GM23248 (cell line): ENCODE measurements around the gene LARP4B. TPM values are rescaled to one million over a fixed set of nuclear protein-coding genes. Genes with fewer than 3 reads are reported as not detected.

ENCODE experiments used
- DNase-seq: peaks from one replicate; pipeline ENCODE4 v3.0.0-alpha.2; 2015
- H2AFZ ChIP-seq: fragments of 200-600 bp; sonication (generic); 2 replicates; pipeline ENCODE4 v1.6.1; 2016; ENCODE audit warnings: antibody characterized with exemption
- H3F3A ChIP-seq: fragments of 200-600 bp; sonication (generic); 2 replicates; pipeline ENCODE4 v1.6.1; 2016; ENCODE audit warnings: mild to moderate bottlenecking, antibody characterized with exemption, mixed run types; ENCODE audit not compliant: insufficient read depth
- H3K27ac ChIP-seq: fragments of 200-600 bp; sonication (generic); 2 replicates; pipeline ENCODE4 v1.5.1; 2016; ENCODE audit warnings: mild to moderate bottlenecking
- H3K27me3 ChIP-seq: fragments of 200-600 bp; sonication (generic); replicated peaks from 2 replicates; pipeline ENCODE4 v1.6.1; 2016; ENCODE audit warnings: mild to moderate bottlenecking; ENCODE audit not compliant: insufficient read depth
- H3K36me3 ChIP-seq: fragments of 200-600 bp; sonication (generic); 2 replicates; pipeline ENCODE4 v1.6.1; 2016; ENCODE audit warnings: low read depth, mild to moderate bottlenecking
- H3K4me1 ChIP-seq: fragments of 200-600 bp; sonication (generic); 2 replicates; pipeline ENCODE4 v1.6.1; 2016; ENCODE audit warnings: mild to moderate bottlenecking; ENCODE audit not compliant: insufficient read depth
- H3K4me2 ChIP-seq: fragments of 200-600 bp; sonication (generic); one replicate; pipeline ENCODE4 v1.6.1; 2016; ENCODE audit warnings: mild to moderate bottlenecking; ENCODE audit not compliant: unreplicated experiment
- H3K4me3 ChIP-seq: fragments of 200-600 bp; sonication (generic); 2 replicates; pipeline ENCODE4 v1.5.1; 2016; ENCODE audit warnings: mild to moderate bottlenecking
- H3K79me2 ChIP-seq: fragments of 200-600 bp; sonication (generic); 2 replicates; pipeline ENCODE4 v1.6.1; 2016; ENCODE audit warnings: mild to moderate bottlenecking; ENCODE audit not compliant: insufficient read depth
- H3K9ac ChIP-seq: fragments of 200-600 bp; sonication (generic); 2 replicates; pipeline ENCODE4 v1.6.1; 2016; ENCODE audit warnings: mild to moderate bottlenecking
- H3K9me2 ChIP-seq: fragments of 200-600 bp; sonication (generic); 2 replicates; pipeline ENCODE4 v1.6.1; 2016; ENCODE audit warnings: mixed run types, mild to moderate bottlenecking, moderate library complexity; ENCODE audit not compliant: insufficient read depth
- H3K9me3 ChIP-seq: fragments of 200-600 bp; sonication (generic); one replicate; pipeline ENCODE4 v1.6.1; 2017; ENCODE audit warnings: low read depth
- H4K20me1 ChIP-seq: fragments of 200-600 bp; sonication (generic); 2 replicates; pipeline ENCODE4 v1.6.0; 2016; ENCODE audit not compliant: insufficient read depth
- EZH2 ChIP-seq: fragments of 200-600 bp; sonication (generic); IDR thresholded peaks from 2 replicates; pipeline ENCODE4 v1.6.1; 2018; ENCODE audit warnings: antibody characterized with exemption, mild to moderate bottlenecking; ENCODE audit not compliant: insufficient read depth, poor library complexity, severe bottlenecking
- EZH2phosphoT487 ChIP-seq: fragments of 200-600 bp; sonication (generic); IDR thresholded peaks from 2 replicates; pipeline ENCODE4 v1.6.1; 2018; ENCODE audit warnings: antibody characterized with exemption, moderate library complexity, mild to moderate bottlenecking, low read depth; ENCODE audit not compliant: insufficient read depth
- WGBS, 2 experiments: methylation state at CpG; one replicate each; pipeline ENCODE4 v1.1.6; 2015 to 2017; ENCODE audit warnings: low lambda C conversion rate in 2 of 2, low coverage in 1 of 2; ENCODE audit errors: missing lambda C conversion rate in 2 of 2; 5-methylcytosine and 5-hydroxymethylcytosine counted together
- in situ Hi-C: fragments of 300-500 bp; cut with MboI; formaldehyde crosslinking; loops from 2 replicates; pipeline ENCODE4 v1.15.0; 2020
- polyA plus RNA-seq: library from polyadenylated mRNA; unstranded; fragments of >200 nt; fragmentation: Nextera tagmentation; extraction: Ambion mirVana; gene quantifications from 2 replicates; pipeline ENCODE4 v1.2.1, GENCODE V29; 2016
- total RNA-seq: library from RNA; depleted of rRNA; stranded (reverse); fragments of >200 nt; shearing (Covaris generic); gene quantifications from 2 replicates; pipeline ENCODE4 v1.2.3, GENCODE V29; 2014

Gene LARP4B
- total and polyA plus RNA-seq, 2 experiments from 2014 or later, result 20.7 to 30.8 TPM

DNA sequence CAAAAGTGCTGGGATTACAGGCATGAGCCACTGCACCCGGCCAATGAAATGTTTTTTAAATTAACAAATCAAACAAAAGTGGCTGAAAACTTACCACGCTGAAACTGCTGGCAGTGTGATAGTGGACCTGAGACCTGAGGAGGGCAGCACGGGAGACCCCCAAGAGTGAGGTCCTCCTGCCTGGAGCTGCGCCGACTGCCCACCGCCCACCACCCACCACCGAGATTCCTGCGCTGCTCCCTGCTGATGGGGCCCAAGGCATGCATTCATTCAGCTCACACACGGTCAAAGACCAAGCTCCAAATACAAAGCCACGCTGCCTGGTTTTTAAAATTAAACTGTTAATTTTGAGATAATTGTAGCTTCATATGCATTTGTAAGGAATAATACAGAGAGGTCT lies 16.4 kb upstream of the LARP4B start:
- Histone ChIP-seq H3K9ac (no peak overlapping the region), H3K9me3 (no peaks in the 10 kb centered on the region), H2AFZ (no peak overlapping the region), H3K4me1 (0 out of 2 replicates have a peak, but pooled peaks cover 3% of the 10 kb centered on the region), H3K27ac (no peak overlapping the region), H3K27me3 (no peaks in the 10 kb centered on the region), H3F3A (no peaks in the 10 kb centered on the region), H3K9me2 (no peaks in the 10 kb centered on the region), H3K79me2 (no peaks in the 10 kb centered on the region), H3K36me3 (no peaks in the 10 kb centered on the region), H4K20me1 (no peaks in the 10 kb centered on the region), H3K4me3 (no peak overlapping the region), H3K4me2 (no peak overlapping the region)
- in situ Hi-C loops, result no loop called here
- TF ChIP-seq EZH2phosphoT487 (no peak), EZH2 (no peak)
- WGBS, 2 experiments, result 74 to 78% methylated on average over 7 to 10 of the region's 10 CpGs
- DNase-seq, result no peak

DNA sequence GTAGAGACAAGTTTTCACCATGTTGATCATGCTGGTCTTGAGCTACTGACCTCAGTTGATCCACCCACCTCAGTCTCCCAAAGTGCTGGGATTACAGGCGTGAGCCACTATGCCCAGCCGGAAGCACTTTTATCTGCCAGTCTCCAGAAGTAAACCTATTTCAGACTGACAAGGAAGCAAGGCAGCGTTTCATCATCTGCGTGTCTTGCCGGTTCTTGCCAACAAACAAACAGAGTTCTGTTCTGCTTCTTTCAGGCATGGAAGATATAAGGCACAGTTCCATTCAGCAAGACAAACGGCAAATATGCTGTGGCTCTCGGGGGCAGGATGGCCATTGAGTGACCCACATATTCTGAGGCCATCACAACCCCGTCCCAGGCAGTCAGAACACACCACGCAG lies 15.5 kb upstream of the LARP4B start:
- 0 out of 2 replicates have a peak, but pooled peaks cover 3% of the 10 kb centered on the region for H3K4me1 ChIP-seq
- H3F3A ChIP-seq, result no peaks in the 10 kb centered on the region
- H3K4me3 ChIP-seq, result no peak overlapping the region
- H4K20me1 ChIP-seq, result no peaks in the 10 kb centered on the region
- TF ChIP-seq EZH2phosphoT487 (no peak), EZH2 (no peak)
- H3K9ac ChIP-seq, result no peak overlapping the region
- no peaks in the 10 kb centered on the region for H3K9me3 ChIP-seq
- H3K27ac ChIP-seq, result no peak overlapping the region
- H3K9me2 ChIP-seq, result no peaks in the 10 kb centered on the region
- H3K4me2 ChIP-seq, result no peak overlapping the region
- in situ Hi-C loops, result no loop called here
- no peak for DNase-seq
- no peak overlapping the region for H2AFZ ChIP-seq
- H3K27me3 ChIP-seq, result no peaks in the 10 kb centered on the region
- H3K79me2 ChIP-seq, result no peaks in the 10 kb centered on the region
- no peaks in the 10 kb centered on the region for H3K36me3 ChIP-seq
- 91 to 92% methylated on average over 9 of the region's 9 CpGs for WGBS, 2 experiments

DNA sequence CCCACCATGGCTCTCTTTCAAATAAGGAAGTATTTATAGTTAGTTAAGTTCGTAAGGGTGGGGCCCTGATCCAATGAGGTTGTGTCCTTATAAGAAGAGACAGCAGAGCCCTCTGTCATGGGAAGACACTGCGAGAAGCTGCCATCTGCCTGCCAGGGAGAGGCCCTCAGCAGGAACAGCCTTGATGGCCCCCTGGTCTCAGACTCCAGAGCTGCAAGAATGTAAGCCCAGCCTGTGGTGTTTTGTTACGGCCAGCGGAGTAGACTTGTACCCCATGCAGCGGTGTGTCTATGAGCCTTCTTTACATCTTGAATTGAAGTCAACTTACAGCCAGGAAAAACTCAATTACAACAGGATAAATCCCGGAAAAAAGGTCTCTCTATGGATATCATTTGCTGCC lies 14.3 kb upstream of the LARP4B start:
- Histone ChIP-seq H3K27ac (no peak overlapping the region), H3K27me3 (no peaks in the 10 kb centered on the region), H2AFZ (no peak overlapping the region), H3K9ac (no peak overlapping the region), H3F3A (no peaks in the 10 kb centered on the region), H3K9me3 (no peaks in the 10 kb centered on the region), H3K4me2 (no peak overlapping the region), H3K79me2 (no peaks in the 10 kb centered on the region), H3K4me3 (no peak overlapping the region), H3K9me2 (no peaks in the 10 kb centered on the region), H3K4me1 (0 out of 2 replicates have a peak, but pooled peaks cover 3% of the 10 kb centered on the region), H4K20me1 (no peaks in the 10 kb centered on the region), H3K36me3 (no peaks in the 10 kb centered on the region)
- WGBS, 2 experiments, result 88 to 90% methylated on average over 6 of the region's 6 CpGs
- TF ChIP-seq EZH2 (no peak), EZH2phosphoT487 (no peak)
- in situ Hi-C loops, result no loop called here
- DNase-seq, result no peak

DNA sequence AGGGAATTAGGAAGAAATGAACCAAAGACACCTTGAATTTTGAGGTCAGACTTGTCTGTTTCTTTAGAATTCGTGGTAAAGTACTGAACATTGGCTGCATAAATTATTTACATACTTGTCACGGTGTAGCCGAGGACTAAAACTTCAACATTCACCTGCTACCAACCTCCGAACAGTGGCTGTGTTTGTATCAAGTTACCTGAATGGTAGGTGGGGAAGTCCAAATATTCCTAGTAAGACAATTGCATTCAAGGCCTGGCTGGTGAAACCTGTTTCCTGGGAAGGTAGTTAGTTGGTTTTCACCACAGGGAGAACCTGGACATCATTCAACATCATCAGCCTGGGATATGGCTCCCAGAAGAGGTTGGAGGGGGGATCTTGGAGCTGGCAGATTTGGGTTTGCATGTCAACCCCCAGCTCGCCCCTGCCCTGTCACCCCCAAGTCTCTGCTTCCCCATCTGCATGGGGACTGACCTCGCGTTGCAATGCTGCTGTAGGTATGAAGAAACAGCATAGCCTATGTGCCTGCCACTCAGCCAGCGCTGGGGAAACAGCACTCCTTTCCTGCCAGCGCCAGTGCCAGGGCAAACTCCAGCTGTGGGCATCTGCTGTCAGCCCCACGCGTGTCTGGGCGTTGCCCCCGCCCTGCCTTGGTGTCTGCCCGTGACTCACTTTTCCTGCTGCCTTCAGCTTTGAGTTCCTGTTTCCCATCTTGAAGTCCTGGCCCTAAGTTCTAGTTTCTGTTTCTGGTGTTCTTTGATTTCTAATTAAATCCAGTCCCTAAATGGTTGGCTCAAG lies 12.7 kb upstream of the LARP4B start:
- H3K4me3 ChIP-seq, result peak overlapping the region; percentile 62
- peak overlapping the region; percentile 83 for H3K4me2 ChIP-seq
- no peaks in the 10 kb centered on the region for H3F3A ChIP-seq
- peak overlapping the region; percentile 68 for H3K9ac ChIP-seq
- 36 to 41% methylated on average over 14 of the region's 14 CpGs for WGBS, 2 experiments
- H3K27ac ChIP-seq, result peak overlapping the region; percentile 79
- H3K79me2 ChIP-seq, result no peaks in the 10 kb centered on the region
- no peaks in the 10 kb centered on the region for H3K27me3 ChIP-seq
- H3K9me3 ChIP-seq, result no peaks in the 10 kb centered on the region
- in situ Hi-C loops, result no loop called here
- no peak for TF ChIP-seq EZH2phosphoT487
- no peak for TF ChIP-seq EZH2
- 0 out of 2 replicates have a peak, but pooled peaks cover 3% of the 10 kb centered on the region for H3K4me1 ChIP-seq
- no peaks in the 10 kb centered on the region for H4K20me1 ChIP-seq
- H2AFZ ChIP-seq, result peak overlapping the region; percentile 90
- peak; percentile 91 for DNase-seq
- H3K36me3 ChIP-seq, result no peaks in the 10 kb centered on the region
- H3K9me2 ChIP-seq, result no peaks in the 10 kb centered on the region
